Aorta (tissue), 5 donors: ENCODE data around the gene TMEM72. TPM values are rescaled to one million over a fixed set of nuclear protein-coding genes. Genes with fewer than 3 reads are reported as not detected.

Experiments
- ATAC-seq: fragments of 200-7000 bp; cut with Tn5 transposase; one replicate; pipeline ENCODE4 v1.9.1; 2022; ENCODE audit warnings: moderate library complexity; ENCODE audit not compliant: low FRiP score
- DNase-seq, 2 donors: peaks; one replicate each; pipeline ENCODE4 v3.0.0-alpha.2; 2020
- H3K27ac ChIP-seq, 2 donors: one replicate each; pipeline ENCODE4 v1.5.1; 2013; ENCODE audit warnings: low read length in 2 of 2, mild to moderate bottlenecking in 2 of 2, moderate library complexity in 2 of 2, control low read depth in 1 of 2, inconsistent platforms in 1 of 2, low read depth in 1 of 2
- H3K27me3 ChIP-seq, 2 donors: one replicate each; pipeline ENCODE4 v1.6.1; 2013; ENCODE audit warnings: control low read depth in 1 of 2, low read length in 1 of 2, mild to moderate bottlenecking in 1 of 2, moderate library complexity in 1 of 2; ENCODE audit not compliant: insufficient read depth in 2 of 2, control insufficient read depth in 1 of 2
- H3K36me3 ChIP-seq, 2 donors: one replicate each; pipeline ENCODE4 v1.6.1; 2013; ENCODE audit warnings: control low read depth in 1 of 2, low read length in 1 of 2, mild to moderate bottlenecking in 1 of 2; ENCODE audit not compliant: insufficient read depth in 2 of 2, control insufficient read depth in 1 of 2
- H3K4me1 ChIP-seq, 2 donors: one replicate each; pipeline ENCODE4 v1.6.1; 2013; ENCODE audit warnings: low read length in 2 of 2, control low read depth in 1 of 2, mild to moderate bottlenecking in 1 of 2, moderate library complexity in 1 of 2; ENCODE audit not compliant: insufficient read depth in 2 of 2, control insufficient read depth in 1 of 2
- H3K4me3 ChIP-seq, 2 donors: one replicate each; pipeline ENCODE4 v1.5.1; 2013; ENCODE audit warnings: low read length in 2 of 2, control low read depth in 1 of 2, mild to moderate bottlenecking in 1 of 2
- H3K9me3 ChIP-seq: one replicate; pipeline ENCODE4 v1.6.1; 2013; ENCODE audit warnings: mild to moderate bottlenecking, low read length; ENCODE audit not compliant: control insufficient read depth
- WGBS, 2 donors: extraction: QIAGEN DNeasy Blood & Tissue Kit; methylation state at CpG; one replicate each; pipeline ENCODE4 v1.1.7; 2013; 5-methylcytosine and 5-hydroxymethylcytosine counted together
- intact Hi-C, 2 donors: fragments of 100-400 bp; cut with DNase I; formaldehyde crosslinking; loops; one replicate each; pipeline versions ENCODE4 v1.14.2 to v1.15.0; 2022
- polyA plus RNA-seq, 2 donors: library from polyadenylated mRNA; stranded (reverse); fragments of 200-250 nt; gene quantifications; one replicate each; pipeline ENCODE4 v1.2.3, GENCODE V29; 2013
- total RNA-seq, 2 donors: library from RNA; stranded (reverse); fragmentation: NEBNext Ultra II Directional; extraction: Animal tissue kit (Norgen Biotek cat#: 25700); gene quantifications; one replicate each; pipeline ENCODE4 v1.2.1, GENCODE V29; 2021
- donor health status: healthy with polysubstance abuse.
- donor health status: Bipolar disorder and iron deficiency.
- donor health status: DM: no; HTN: no; CAD: no.
- donor health status: DM: no; HTN: no; CAD: no.
- donor health status: DM: yes; HTN: yes; CAD: no.

The TMEM72 gene
- total and polyA plus RNA-seq, 4 donors, result not detected

DNA sequence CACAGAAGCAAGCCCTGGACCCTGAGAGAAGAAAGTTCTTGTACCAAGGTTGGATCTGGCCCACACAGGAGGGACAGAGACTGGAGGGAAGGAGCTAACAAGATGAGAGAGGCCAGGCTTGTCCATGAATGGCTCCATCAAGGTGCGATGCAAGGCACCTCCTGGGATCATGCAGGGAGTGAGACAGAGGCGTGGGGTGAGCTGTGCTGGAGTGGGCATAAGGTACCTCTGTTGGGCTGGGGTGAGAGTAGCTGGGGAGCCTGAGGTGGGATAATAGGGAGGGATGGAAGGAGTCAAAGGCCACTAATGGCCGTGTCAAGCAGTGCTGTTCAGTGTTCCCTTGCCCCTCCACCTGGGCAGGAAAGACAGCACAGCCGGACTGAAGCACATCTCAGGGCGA, 9.9 kb downstream of the TMEM72 start:
- H3K4me3 ChIP-seq, result no peak overlapping the region
- DNase-seq (no peak), ATAC-seq (no peak)
- no peaks in the 10 kb centered on the region for H3K4me1 ChIP-seq
- 88 to 94% methylated on average over 5 of the region's 5 CpGs for WGBS, 2 donors
- H3K27ac ChIP-seq, result no peak overlapping the region
- intact Hi-C loops, result no loop called here
- no peaks in the 10 kb centered on the region for H3K9me3 ChIP-seq
- H3K36me3 ChIP-seq, result no peaks in the 10 kb centered on the region
- no peaks in the 10 kb centered on the region for H3K27me3 ChIP-seq

- H3K4me1 ChIP-seq, result no peaks in the 10 kb centered on the region
- H3K27ac ChIP-seq, result no peak overlapping the region
- ATAC-seq (no peak), DNase-seq (no peak)
- H3K4me3 ChIP-seq, result no peak overlapping the region
- no peaks in the 10 kb centered on the region for H3K36me3 ChIP-seq
- H3K9me3 ChIP-seq, result no peaks in the 10 kb centered on the region
- 98 to 99% methylated on average over 3 of the region's 3 CpGs for WGBS, 2 donors
- no peaks in the 10 kb centered on the region for H3K27me3 ChIP-seq
- intact Hi-C loops, result no loop called here
Observed at GRCh38 chr10:44921506-44921905, 10.4 kb downstream of the TMEM72 start.

DNA sequence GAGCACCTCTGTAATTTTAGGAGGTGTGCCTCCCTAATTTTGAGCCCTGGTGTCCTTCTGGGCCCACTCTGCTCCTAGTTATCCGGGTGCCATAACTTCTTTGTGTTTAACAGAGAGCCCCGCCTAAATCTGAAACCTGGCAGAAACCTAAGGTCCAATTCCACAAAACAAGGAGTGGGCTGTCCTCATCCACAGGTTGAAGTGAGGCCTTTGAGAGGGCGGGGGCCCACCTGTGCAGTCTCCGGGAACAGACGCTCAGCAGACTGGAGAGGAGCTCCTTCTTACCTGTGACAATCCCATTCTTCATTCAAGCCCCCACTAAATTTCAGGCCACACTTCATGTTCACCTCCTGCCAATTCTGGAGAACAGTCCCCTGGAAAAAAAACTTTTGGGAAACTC, 10.9 kb downstream of the TMEM72 start:
- Histone ChIP-seq H3K4me1 (no peaks in the 10 kb centered on the region), H3K27ac (no peak overlapping the region), H3K36me3 (no peaks in the 10 kb centered on the region), H3K4me3 (no peak overlapping the region), H3K9me3 (no peaks in the 10 kb centered on the region), H3K27me3 (no peaks in the 10 kb centered on the region)
- DNase-seq (no peak), ATAC-seq (no peak)
- WGBS, 2 donors, result 95 to 96% methylated on average over 5 of the region's 5 CpGs
- intact Hi-C loops, result no loop called here

- no peak for DNase-seq
- ATAC-seq, result no peak
- Histone ChIP-seq H3K27me3 (no peaks in the 10 kb centered on the region), H3K27ac (no peak overlapping the region), H3K36me3 (no peaks in the 10 kb centered on the region), H3K9me3 (no peaks in the 10 kb centered on the region), H3K4me3 (no peak overlapping the region), H3K4me1 (no peaks in the 10 kb centered on the region)
- intact Hi-C loops, result no loop called here
- 88% methylated on average over 7 of the region's 7 CpGs for WGBS, 2 donors
Observed at GRCh38 chr10:44922796-44923545, 11.8 kb downstream of the TMEM72 start.

- H3K36me3 ChIP-seq, result no peaks in the 10 kb centered on the region
- ATAC-seq (no peak), DNase-seq (no peak)
- no peaks in the 10 kb centered on the region for H3K27me3 ChIP-seq
- H3K4me1 ChIP-seq, result no peaks in the 10 kb centered on the region
- intact Hi-C loops, result no loop called here
- no peaks in the 10 kb centered on the region for H3K9me3 ChIP-seq
- H3K27ac ChIP-seq, result no peak overlapping the region
- 91 to 92% methylated on average over 3 of the region's 3 CpGs for WGBS, 2 donors
- H3K4me3 ChIP-seq, result no peak overlapping the region
Observed at GRCh38 chr10:44923611-44924010, 12.5 kb downstream of the TMEM72 start.

DNA sequence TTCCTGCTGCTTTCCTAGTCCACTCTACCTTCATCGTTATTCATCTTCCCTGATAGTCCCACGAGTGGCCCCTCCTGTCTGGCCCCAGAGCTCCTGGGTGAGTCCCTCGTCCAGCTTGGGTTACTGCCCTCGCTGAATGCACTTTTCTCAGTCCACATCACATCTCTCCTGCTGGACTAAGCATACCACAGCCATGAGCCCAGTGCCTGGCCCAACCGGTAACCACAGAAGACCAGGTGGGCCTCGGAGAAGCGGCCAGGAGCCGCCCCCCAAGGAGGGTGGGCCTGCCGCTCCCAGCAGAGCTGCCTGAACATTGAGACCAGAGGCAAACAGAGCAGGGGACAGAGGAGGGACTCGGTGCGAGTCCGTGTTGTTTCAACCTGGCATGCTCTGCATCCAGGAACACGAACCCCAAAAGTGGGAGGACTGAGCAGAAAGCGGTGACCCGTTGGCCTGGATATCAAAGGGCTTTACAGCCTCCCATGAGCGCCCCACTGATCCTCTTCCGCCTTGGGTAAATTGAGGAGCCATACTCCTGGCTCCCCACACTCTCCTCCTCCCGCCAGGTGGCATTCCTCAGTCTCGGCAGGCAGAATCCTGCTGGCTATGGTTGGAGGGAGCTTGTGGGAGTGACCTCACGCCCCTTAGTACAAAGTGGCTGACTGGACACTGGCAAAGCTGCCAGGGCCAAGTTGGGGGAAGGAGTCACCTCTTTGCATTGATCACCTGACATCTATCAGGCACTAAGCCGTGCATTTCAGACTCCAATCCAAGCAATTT, 13.3 kb downstream of the TMEM72 start:
- no peak for DNase-seq
- no peak for ATAC-seq
- Histone ChIP-seq H3K27me3 (no peaks in the 10 kb centered on the region), H3K9me3 (no peaks in the 10 kb centered on the region), H3K27ac (no peak overlapping the region), H3K4me3 (no peak overlapping the region), H3K36me3 (no peaks in the 10 kb centered on the region), H3K4me1 (no peaks in the 10 kb centered on the region)
- intact Hi-C loops, result no loop called here
- WGBS, 2 donors, result 83 to 92% methylated on average over 20 to 21 of the region's 21 CpGs

DNA sequence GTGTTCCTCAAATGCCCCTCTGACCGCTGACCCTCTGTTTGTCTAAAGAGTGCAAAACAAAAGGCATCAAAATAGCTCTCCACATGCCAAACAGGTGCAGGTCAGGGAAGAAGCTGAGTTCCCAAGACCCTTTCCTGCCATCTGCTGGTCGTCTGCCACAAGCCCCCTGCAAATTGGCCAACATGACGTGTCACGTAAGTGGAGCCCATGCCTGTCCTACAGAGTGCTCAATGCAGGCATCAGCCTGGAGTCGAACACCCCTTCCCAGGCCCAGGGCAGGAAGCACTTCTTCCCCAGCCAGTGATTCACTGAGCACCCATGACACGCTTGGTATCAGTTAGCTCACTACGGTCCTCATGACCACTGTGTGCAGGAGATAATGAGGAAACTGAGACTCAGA, 14.1 kb downstream of the TMEM72 start:
- intact Hi-C loops, result no loop called here
- H3K27ac ChIP-seq, result no peak overlapping the region
- H3K27me3 ChIP-seq, result no peaks in the 10 kb centered on the region
- no peaks in the 10 kb centered on the region for H3K4me1 ChIP-seq
- 77 to 79% methylated on average over 7 of the region's 7 CpGs for WGBS, 2 donors
- no peak for DNase-seq
- H3K4me3 ChIP-seq, result no peak overlapping the region
- no peaks in the 10 kb centered on the region for H3K9me3 ChIP-seq
- H3K36me3 ChIP-seq, result no peaks in the 10 kb centered on the region
- ATAC-seq, result no peak

GRCh38 chr10:44925811-44926750, 14.9 kb downstream of the TMEM72 start:
- no peak overlapping the region for H3K27ac ChIP-seq
- no peaks in the 10 kb centered on the region for H3K27me3 ChIP-seq
- 93 to 97% methylated on average over 16 of the region's 16 CpGs for WGBS, 2 donors
- ATAC-seq (no peak), DNase-seq (no peak)
- H3K4me3 ChIP-seq, result no peak overlapping the region
- no peaks in the 10 kb centered on the region for H3K36me3 ChIP-seq
- intact Hi-C loops, result no loop called here
- H3K9me3 ChIP-seq, result no peaks in the 10 kb centered on the region
- H3K4me1 ChIP-seq, result no peaks in the 10 kb centered on the region
